Measurements from ENCODE around the gene FILIP1L.

DNA sequence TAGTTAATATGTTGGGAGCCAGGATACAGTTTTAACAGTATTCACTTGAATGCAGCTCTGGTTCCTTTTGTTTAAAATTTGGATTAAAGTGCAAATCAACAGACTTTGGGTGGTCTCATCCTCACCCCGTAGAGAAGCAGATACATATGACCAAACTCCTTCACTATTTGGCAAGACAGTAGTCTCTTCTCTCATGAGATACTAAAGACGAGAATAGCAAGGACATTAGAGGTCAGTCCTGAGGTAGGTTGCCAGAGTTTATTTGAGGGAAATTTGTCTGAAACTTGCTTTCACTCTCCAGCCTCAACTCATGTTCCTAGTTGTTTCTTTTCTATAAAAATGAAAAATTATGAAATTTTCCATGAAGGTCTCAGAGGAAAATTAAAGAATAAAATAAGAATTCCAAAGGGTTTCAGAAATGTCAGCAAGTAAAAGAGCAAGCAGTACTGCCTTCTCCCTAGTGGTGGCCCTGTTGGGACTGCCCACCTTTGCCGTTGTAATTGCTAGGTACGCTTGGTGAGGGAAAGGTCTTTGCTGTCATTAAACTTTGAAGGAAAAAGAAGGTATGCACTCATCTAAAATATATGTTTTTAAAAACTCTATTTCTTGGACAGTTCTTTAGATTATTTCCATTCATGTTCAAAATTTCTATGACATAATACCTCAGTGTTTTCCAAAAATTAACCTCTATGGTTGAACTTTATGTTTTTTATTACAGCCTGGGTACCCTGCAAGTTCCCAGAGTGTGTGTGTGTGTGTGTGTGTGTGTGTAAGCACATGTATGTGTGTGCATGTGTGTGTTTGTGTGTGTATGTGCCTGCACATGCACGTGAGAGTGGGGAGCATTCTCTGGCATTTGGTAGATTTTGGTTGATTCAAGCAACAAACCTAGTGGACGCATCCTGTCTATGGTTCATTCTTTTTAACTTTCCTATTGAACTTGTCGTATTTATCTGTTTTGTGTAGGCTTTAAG is 185.2 kb downstream of the FILIP1L start:
- TF ChIP-seq, protein P1, sequence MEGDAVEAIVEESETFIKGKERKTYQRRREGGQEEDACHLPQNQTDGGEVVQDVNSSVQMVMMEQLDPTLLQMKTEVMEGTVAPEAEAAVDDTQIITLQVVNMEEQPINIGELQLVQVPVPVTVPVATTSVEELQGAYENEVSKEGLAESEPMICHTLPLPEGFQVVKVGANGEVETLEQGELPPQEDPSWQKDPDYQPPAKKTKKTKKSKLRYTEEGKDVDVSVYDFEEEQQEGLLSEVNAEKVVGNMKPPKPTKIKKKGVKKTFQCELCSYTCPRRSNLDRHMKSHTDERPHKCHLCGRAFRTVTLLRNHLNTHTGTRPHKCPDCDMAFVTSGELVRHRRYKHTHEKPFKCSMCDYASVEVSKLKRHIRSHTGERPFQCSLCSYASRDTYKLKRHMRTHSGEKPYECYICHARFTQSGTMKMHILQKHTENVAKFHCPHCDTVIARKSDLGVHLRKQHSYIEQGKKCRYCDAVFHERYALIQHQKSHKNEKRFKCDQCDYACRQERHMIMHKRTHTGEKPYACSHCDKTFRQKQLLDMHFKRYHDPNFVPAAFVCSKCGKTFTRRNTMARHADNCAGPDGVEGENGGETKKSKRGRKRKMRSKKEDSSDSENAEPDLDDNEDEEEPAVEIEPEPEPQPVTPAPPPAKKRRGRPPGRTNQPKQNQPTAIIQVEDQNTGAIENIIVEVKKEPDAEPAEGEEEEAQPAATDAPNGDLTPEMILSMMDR (IDR thresholded peaks at IDR 0.05), result no peak
- TF ChIP-seq EZH2 (IDR thresholded peaks at IDR 0.05; ENCODE audit: borderline replicate concordance, insufficient read depth, low read depth, low read length, poor library complexity, severe bottlenecking), result no peak

Measured in B cell (primary cell).